Dedifferentiated amniotic fluid mesenchymal stem cell (primary cell): ENCODE results near the gene SELENOO.

Experiments used
- DNase-seq: peaks from one replicate; pipeline ENCODE4 v3.0.0-alpha.2; 2016; ENCODE audit errors: extremely low spot score

SELENOO gene

DNA sequence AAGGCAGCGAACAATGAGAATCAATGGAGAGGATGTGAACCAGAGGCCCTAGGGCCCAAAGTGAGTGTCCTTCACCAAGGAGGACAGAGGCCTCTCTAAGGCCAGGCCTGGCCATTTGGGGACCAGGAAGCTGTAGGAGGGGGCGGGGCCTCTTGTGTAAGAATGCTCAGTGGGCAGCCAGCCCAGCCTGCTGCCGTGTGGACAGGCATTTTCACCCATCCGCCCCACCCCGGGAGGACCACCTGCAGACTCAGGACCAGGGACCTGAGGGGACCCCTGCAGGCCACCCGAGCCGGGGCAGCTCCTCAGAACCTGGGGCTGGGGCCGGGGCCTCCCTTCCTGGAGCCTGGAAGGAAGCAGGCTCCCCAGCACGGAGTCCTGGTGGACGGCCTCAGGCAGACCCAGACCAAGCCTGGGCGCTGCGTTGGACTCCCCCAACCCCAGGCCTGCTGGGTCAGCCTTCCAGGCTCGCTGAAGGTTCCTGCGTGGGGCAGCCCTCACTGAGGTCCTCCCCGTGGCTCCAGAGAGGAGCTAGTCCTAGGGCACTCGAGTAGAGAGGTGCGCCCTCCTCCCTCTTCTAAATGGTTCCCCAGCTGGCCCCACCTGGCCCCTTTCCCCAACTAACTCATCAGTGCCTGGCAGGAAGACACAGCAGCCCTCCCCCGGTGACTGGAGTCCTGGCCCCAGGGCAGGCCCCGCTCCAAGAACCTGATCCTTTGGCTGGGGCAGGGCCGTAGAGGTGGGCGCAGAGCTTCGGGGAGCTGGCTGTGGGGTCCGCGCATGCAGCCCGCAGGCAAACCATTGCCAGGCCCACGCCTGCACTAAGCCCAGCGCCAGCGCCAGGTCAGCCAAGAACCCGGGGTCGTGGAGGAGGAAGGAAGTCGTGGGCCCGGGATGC, 16.6 kb upstream of the SELENOO start:
- no peak for DNase-seq

DNA sequence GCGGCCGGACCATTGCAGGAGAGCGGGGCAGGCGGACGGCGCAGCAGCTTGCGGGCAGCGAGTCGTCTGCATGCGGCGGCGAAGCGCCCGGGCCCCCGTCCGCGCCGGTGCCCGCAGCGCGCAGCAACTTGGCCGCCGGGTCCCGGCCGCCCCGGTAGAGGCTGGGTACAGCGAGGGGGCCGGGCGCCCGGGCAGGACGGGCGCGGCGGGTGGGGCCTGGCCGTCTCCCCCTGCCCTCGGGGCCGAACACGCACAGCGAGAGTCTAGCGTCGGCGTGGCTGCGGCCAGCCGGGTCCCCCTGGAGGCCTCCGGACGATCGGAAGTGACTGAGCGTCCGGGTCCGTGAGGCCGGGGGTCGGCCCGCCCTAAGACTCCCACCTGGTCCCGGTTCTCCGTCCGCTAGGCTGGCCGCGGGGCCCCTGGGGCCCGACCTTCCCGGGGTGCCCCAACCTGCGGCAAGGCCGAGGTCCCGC, 15.9 kb upstream of the SELENOO start:
- no peak for DNase-seq

DNA sequence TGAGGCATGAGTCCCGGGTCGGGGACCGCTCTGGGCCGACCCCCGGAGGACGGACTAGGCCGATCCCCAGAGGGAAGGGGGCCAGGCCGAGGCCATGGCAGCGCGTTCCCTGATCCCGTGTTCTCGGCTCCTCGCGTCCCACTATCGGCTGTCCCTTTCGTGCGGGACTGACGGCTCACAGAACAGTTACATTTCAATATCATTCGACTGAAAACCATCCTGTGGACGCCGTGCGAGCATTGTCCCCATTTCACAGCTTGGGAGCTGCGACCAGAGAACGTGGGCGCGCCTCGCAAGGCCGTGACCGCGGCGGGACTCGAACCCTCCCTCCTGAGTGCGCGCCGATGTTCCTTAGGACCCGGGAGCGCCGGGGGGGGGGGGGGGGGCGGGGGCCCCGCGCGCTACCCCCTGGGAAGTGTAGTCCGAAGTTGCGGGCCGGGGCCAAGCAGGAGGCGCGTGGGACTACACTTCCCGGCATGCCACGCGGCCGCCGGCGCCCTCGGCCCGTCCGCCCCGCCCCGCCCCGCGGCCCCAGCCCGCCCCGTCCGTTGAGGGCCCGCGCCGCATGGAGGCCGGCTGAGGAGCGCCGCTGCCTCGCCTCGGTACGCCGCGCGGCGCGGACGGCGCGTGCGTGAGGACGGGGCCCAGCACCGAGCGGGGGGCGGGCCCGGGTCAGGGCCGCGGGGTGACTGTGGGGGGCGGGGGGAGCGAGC, 15.3 kb upstream of the SELENOO start, which contains the start of gene TRABD:
Gene TRABD, plus strand, starts transcription at position 539 of the 713 bp plus-strand sequence. CDS start 7,148 bp downstream, outside the sequence.
- peak; percentile 83 for DNase-seq

DNA sequence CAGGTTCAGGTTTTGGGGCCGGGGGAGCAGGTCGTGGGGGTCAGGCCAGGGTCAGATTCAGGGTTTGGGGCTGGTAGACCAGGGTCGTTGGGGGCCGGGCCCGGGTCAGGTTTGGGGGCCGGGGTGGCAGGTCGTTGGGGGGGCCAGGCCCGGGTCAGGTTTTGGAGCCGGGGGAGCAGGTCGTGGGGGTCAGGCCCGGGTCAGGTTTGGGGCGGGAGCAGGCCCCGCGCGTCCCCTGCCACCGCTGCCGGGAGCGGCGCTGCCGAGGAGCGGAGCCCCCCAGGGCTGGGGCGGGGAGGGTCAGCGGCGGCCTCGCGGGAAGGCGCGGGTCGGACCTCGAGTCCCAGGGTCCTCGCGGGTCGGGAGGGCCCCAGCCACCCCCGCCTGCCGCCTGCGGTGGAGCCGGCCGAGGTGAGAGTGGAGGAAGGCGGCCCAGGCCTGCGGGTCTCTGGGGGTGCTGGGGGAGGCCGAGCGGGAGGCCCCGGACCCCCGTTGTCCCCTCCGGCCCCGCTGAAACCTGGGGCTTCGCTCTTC, 14.6 kb upstream of the SELENOO start:
- DNase-seq: no peak

DNA sequence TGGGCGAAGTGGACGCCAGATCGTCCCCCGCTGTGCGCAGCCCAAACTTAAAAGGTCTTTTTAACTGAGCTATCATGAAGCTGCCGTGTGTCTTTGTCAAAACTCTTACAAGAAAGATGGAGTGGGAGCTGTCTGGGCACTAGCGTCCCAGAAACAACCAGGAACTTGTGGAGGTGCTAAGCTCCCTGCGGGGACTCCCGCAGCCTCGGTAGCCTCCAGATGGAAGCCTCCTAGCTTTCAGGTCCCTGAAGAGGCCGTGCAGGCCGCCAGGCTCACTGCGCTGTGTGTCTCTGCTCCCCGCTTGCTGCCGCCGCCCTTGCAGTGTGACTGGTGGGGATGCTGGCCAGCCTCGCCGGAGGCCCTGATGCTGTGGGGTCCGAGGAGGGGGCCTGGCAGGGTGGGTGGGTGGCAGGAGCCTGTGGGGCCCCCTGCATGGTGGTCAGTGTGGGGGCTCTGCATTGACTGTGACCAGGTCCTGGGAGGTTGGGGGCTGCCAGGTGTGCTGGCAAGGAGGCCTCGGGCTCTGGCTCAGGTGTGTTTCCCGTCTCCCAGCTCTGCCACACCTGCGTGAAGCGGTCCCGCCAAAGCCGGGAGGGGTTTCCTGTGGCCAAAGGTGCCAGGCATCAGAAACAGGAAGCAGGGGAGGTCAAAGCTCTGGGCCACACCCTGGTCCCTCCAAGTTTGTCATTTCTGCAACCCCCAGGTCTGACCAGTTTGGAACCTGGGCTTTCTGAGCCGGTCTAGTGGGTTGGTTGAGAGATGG, 13.9 kb upstream of the SELENOO start:
- no peak for DNase-seq

DNA sequence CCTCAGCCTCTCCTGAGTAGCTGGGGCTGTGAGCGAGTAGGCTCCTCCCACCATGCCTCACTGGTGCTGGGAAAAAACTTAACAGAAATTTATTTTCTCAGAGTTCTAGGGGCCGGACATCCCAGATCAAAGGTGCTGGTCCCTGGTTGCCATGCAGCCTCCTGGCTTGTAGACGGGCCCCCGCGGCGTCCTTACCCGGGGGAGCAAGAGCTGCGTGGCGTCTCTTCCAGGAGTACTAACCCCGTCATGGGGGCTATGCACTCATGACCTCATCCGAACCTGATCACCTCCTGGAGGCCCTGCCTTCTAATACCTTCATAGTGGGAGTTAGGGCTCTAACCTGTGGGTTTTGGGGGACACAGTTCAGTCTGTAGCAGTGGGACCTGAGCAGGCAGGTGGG, 12.5 kb upstream of the SELENOO start:
- DNase-seq: no peak

DNA sequence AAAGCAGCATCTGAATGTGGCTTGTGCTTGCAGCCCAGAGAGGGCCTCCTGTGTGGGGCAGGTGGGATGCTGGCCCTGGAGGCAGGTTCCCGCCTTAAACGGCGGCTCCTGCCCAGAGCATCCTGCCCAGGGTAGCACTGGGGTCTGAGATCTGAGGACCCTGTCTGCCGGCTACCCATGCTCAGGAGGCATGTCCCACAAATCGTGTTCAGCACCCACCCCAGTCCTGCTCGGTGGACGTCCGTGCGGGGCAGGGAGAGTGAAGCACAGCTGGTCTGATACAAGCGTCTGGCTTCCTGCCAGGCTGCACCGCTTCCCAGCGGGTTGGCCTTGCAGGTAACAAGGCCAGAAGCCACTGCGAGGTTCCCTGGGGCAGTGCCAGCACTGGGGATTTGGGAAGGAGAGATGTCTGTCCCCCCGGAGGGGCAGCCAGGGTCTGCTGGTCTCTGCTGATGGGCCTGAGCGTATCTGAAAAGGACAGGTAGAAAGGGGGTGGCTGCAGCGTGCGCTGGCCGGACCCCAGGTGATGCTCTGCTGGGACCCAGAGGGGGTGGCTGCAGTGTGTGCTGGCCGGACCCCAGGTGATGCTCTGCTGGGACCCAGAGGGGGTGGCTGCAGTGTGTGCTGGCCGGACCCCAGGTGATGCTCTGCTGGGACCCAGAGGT, 11.5 kb upstream of the SELENOO start:
- no peak for DNase-seq

DNA sequence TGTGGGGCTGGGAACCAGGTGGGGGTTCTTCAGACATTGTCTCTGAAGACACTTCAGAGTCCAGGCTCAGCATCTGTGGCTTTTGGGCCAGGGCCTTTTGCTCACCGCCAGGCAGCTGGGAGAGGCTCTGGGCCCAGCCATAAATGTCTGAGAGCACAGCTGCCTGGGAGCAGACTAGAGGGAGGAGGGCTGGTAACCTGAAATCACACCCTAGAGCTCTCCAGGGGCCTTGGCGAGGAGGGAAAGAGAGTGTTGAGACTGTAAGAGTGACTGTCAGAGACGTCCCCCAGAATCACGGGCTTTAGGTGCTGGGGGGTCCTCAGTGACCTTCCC, 11.0 kb upstream of the SELENOO start:
- DNase-seq: no peak

DNA sequence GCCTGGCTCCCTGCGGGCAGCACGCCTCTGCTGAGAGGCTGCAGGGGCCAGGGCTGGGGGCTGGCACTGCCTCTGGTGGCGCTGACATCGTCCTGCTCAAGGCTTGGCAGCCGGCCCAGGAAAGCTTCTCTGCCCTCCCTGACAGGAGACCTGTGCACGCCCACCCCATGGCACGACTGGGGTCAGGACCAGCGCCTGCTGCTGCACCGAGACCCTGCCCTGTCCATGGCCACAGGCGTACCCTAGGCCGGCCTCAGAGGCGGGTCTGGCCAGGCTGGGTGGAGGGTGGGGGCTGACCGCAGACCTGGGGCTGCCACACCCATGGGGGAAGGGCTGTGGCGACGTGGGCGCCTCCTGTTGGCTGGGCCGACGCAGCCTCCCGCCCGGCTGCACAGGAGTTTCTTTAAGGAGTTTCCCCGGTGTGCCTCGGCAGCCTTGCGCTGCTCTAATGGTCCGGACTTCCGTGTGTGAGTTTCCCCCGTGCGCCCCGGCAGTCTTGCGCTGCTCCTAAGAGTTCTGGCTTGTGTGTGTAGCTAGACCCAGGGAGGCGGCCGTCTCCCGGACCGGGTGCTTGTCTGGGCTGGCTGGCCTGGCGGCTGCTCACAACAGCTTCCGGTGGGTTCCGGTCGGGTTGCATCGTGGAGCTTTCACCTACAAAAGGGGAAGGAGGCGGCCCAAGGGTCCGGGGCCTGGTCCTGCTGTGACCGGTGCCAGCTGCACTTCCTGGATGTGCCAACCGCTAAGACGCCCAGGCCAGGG, 10.4 kb upstream of the SELENOO start:
- DNase-seq: peak; percentile 22

DNA sequence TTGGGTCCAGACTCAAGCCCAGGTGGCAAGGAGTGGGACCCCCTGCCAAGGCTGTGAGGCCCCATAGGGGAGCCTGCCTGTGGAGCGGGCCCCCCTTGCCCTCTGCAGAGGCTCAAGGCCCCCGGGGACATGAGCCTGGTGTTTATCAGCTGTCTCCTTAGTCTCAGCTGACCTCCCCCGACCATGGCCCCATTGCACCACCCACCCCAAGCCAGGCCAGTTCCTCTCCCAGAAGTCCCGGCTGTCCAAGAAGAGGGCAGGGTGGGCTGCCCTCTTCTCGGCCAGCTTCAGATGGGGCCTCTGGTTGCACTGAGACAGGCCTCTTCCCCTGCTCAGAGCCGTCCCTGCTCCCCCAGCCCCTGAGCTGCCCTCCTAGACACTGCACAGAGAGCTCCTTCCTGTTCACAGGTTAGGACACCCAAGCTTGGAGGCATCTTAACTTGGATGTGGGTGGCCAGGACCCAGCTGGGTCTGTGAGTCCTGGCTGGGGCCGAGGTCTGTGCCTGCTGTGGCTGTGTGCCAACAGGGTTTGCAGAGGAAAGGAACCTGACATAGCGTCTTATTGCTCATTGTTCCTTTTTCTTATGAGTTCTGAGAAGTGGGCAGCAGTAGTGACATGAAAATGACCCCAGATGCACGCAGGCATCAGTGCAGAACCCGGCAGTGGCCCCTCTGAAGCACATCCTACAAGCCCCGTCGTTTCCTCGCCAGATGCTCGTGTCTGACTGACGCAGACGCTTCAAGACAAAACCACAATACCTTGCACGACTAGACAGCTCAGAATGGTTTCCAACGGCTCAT, 9.7 kb upstream of the SELENOO start:
- no peak for DNase-seq

DNA sequence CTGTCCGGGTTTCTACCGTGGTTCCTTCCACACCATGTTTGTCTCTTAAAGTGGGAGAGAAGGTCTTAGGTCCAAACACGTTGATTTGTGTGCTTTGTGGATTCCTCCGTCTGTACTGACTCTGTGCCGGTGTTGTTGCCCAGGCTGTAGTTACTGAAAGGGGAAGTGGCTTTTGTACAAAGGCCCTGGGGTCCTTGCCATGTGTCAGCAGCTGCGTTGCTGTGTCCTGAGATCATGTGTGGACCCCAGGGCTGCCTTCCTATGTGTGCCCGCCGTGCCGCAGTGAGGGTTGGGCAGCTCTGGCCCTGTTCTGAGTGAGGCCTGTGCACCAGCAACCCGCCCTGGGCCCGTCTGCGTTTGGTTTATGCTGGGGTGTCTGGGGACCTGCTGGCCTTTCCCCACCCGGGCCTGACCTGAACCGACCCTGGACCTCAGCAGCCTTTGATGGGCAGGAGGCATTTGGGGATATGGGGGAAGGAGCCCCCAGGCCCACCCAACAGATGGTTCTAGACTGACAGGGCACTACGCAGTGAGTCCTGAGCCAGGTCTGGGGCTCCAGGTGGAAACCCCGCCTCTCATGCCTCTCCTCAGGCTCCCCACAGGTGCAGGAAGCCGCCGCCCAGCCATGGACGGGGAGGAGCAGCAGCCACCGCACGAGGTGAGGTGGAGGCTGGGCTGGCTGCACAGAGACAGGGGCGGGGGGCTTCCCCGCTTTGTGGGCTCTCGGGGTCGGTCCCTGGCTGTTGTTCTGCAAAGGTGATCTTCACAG, 8.2 kb upstream of the SELENOO start:
- no peak for DNase-seq

DNA sequence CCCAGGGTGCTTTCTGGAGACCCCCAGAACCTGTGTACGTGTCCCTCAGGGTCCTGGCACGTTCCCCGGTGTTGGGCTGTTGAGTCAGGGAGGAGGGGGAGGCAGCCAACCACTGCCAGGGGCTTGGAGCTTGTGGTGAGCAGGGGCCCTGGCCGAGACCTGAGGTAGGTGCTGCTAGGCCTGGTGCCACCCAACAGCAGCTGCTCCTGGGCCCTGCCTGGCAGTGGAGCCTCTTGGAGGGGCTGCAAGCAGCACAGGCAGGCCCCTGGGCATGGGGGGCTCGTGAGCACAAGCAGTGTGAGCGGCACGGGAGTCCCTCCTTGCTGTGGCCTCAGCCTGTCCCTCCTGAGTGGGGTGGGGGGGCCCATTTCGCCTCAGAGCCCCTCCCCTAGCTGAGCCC, 7.2 kb upstream of the SELENOO start:
- DNase-seq: no peak

DNA sequence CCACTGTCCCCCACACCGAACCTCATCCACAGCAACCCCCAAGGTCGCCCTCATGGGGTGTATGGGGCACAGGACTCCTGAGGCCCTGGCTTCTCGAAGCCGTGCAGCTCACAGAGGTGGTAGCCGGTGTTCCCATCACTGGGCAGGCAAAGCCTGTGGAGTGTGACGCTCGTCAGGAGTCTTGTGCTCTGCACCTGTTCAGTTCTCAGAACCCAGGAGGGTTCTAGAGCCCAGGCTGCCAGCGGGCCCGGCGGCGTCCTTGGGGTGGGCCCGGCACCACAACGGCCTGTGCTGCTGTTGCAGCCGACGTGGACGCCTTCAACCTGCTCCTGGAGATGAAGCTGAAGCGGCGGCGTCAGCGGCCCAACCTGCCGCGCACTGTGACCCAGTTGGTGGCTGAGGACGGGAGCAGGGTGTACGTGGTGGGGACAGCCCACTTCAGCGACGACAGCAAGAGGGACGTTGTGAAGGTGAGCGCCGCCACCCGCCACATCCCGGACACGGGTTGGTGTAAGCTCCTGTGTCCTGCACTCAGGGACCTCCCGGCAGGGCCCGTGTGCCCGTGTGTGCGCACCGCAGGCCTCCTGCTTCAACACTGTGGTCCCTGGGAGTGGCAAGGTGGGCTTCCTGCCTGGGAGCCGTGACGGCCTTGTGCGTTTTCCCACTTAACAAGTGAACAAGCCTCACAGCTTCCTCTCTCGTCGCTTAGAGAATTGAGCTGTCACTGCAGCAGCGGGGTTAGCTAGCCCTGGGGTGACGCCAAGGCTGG, 6.6 kb upstream of the SELENOO start:
- no peak for DNase-seq

DNA sequence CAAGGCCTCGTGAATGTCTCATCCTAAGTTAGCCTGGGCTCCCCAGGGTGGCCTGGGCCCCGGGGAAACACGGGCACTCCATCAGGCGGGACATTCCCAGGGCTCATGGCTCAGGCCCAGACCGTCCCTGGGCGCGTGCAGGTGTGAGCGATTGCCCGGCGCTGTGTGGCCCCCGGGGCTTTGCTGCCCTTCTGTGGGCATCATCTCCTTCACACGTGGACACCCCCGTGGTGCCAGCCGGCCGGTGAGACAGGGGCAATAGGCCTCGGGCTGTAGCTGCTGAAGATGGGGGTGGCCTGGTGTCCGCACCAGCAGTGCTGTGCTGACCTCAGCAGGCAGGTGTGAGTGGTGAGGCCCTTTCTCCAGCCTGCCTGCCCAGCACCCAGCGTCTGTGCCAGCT, 4.6 kb upstream of the SELENOO start:
- DNase-seq: no peak

DNA sequence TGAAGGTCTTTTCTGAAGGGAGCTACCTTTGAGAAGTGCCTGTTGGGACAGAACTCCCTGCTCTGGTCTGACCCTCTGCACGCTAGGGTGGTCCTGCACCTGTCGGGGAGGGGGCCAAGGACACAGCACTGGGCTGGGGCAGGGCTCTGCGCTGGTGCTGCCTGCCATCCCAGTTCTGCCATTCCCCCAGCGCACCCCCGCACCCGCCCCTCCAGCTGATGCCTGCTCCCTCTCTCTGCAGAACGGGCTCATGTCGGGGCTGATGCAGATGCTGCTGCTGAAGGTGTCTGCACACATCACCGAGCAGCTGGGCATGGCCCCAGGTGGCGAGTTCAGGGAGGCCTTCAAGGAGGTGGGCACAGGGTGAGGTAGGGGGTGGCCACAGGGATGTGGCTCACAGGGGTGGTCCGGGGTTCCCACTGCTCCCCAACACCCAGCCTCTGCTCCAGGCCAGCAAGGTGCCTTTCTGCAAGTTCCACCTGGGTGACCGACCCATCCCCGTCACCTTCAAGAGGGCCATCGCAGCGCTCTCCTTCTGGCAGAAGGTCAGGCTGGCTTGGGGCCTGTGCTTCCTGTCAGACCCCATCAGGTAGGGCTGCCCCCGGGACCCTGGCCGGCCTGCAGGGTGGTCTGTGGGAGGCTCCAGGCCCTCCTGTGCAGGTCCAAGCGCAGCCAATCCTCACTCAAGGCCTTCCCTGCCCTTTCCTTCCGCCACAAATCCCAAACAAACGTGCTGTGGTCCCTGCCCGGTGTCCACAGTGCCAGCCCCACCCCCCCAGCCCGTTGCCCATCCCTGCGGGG, 3.6 kb upstream of the SELENOO start:
- DNase-seq: no peak

DNA sequence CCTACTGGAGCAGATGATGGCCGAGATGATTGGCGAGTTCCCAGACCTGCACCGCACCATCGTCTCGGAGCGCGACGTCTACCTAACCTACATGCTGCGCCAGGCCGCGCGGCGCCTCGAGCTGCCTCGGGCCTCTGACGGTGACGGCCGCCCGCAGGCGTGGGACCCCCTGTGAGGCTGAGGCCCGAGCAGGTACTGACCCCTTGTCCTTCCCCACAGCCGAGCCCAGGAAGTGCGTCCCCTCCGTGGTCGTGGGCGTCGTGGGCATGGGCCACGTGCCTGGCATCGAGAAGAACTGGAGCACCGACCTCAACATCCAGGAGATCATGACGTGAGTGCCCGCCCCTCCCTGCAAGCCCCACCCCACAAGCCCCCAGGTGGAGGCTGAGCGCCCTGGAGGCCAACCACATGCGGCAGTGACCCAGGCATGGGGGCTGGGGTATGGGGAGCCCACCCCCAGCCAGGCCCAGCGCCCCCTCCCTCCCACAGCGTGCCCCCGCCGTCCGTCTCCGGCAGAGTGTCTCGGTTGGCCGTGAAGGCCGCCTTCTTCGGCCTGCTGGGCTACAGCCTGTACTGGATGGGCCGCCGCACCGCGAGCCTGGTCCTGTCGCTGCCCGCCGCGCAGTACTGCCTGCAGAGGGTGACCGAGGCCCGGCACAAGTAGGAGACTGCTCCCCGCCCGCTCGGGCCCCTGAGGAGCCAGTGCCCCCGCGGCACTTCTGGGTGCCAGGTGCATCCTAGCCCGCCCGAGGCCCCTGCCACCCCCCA, 2.8 kb upstream of the SELENOO start:
- DNase-seq: no peak

DNA sequence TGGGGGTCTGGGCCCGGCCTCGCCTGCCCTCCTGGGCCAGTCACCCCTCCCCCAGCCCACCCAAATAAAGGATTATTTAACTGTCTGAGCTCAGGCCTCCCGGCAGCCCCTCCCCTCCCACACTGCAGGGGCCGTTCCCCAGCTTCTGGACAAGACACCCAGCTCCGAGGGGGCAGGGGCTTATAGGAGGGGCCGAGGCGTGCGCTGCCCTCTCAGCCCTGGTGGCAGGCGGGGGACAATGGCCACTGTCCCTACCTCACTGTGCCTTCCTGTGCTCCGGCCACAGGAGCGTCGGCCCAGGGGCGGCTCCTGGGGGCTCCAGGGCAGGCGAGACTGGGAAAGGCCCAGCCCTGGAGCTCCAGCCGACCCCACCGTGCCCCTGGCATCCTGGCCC, 2.2 kb upstream of the SELENOO start:
- no peak for DNase-seq
